ENCODE data around the gene ATR. TPM values are rescaled to one million over a fixed set of nuclear protein-coding genes. Genes with fewer than 3 reads are reported as not detected.

The ATR gene
- polyA plus RNA-seq, 1 donor (not counting 4 experiments of a cell fraction or from before 2014, with no cell fraction given): 30.8 TPM

DNA sequence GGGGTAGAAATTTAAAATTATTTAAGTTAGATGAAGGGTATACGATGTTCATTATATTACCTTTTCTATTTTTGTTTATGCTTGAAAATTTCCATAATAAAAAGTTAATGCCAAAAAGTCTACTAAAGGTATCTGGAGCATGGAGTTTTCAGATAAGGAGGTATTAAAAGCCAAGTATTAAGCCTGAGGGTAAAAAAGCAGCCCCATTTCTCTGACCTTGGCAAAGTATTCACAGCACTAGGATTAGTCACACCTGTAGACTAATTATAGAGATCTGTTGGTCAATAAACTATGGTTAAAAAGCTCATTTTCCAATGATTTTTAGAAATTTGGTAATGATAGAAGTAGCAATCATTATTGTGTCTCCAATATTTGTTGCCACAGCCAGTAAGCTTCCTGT lies 153.8 kb downstream of the ATR start:
- no peak overlapping the region for H2AFZ ChIP-seq (ENCODE audit: control insufficient read depth, low read length)
- DNase-seq (ENCODE audit: low read depth, low spot score) (no peak), FAIRE-seq (no peak)
- H3K27me3 ChIP-seq (ENCODE audit: control insufficient read depth, extremely low read depth, insufficient read depth, low read length): no peaks in the 10 kb centered on the region
- H4K20me1 ChIP-seq (ENCODE audit: control insufficient read depth, extremely low read depth, insufficient read depth, low read length): no peaks in the 10 kb centered on the region
- H3K27ac ChIP-seq (ENCODE audit: control insufficient read depth, insufficient read depth, low read length): no peak overlapping the region
- H3K9me3 ChIP-seq (ENCODE audit: control insufficient read depth, low read depth, low read length): no peaks in the 10 kb centered on the region
- TF ChIP-seq, protein P1, sequence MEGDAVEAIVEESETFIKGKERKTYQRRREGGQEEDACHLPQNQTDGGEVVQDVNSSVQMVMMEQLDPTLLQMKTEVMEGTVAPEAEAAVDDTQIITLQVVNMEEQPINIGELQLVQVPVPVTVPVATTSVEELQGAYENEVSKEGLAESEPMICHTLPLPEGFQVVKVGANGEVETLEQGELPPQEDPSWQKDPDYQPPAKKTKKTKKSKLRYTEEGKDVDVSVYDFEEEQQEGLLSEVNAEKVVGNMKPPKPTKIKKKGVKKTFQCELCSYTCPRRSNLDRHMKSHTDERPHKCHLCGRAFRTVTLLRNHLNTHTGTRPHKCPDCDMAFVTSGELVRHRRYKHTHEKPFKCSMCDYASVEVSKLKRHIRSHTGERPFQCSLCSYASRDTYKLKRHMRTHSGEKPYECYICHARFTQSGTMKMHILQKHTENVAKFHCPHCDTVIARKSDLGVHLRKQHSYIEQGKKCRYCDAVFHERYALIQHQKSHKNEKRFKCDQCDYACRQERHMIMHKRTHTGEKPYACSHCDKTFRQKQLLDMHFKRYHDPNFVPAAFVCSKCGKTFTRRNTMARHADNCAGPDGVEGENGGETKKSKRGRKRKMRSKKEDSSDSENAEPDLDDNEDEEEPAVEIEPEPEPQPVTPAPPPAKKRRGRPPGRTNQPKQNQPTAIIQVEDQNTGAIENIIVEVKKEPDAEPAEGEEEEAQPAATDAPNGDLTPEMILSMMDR (optimal IDR thresholded peaks at IDR 0.05 in 1 of 3, IDR thresholded peaks at IDR 0.05 in 1 of 3, conservative IDR thresholded peaks at IDR 0.05 in 1 of 3; ENCODE audit: extremely low read depth in 1 of 3, insufficient read depth in 2 of 3, low read length in 3 of 3): no peak
- no peak for TF ChIP-seq EZH2 (IDR thresholded peaks at IDR 0.05; ENCODE audit: low read length)
- dilution Hi-C loops (cut with MboI; ENCODE audit: extremely low pct_ligation_motif_present, low sequenced_read_pairs): no loop called here
- no peaks in the 10 kb centered on the region for H3K4me1 ChIP-seq (ENCODE audit: control insufficient read depth, extremely low read depth, insufficient read depth, low read length)
- no peaks in the 10 kb centered on the region for H3K9me1 ChIP-seq (ENCODE audit: control insufficient read depth, extremely low read depth, insufficient read depth, low read length)
- no peak overlapping the region for H3K4me3 ChIP-seq (ENCODE audit: control insufficient read depth in 2 of 3, extremely low read depth in 1 of 3, insufficient read depth in 2 of 3, low read depth in 1 of 3, low read length in 3 of 3)
- no peak overlapping the region for H3K4me2 ChIP-seq (ENCODE audit: control insufficient read depth, extremely low read depth, insufficient read depth, low read depth, low read length)
- H3K9ac ChIP-seq (ENCODE audit: control insufficient read depth, extremely low read depth, insufficient read depth, low read length): no peak overlapping the region
- H3K36me3 ChIP-seq (ENCODE audit: control insufficient read depth in 2 of 2, extremely low read depth in 1 of 2, insufficient read depth in 2 of 2, low read length in 2 of 2): peaks cover 2% of the 10 kb centered on the region in 2 experiments
- no peaks in the 10 kb centered on the region for H3K79me2 ChIP-seq (ENCODE audit: control insufficient read depth, insufficient read depth, low read length)

DNA sequence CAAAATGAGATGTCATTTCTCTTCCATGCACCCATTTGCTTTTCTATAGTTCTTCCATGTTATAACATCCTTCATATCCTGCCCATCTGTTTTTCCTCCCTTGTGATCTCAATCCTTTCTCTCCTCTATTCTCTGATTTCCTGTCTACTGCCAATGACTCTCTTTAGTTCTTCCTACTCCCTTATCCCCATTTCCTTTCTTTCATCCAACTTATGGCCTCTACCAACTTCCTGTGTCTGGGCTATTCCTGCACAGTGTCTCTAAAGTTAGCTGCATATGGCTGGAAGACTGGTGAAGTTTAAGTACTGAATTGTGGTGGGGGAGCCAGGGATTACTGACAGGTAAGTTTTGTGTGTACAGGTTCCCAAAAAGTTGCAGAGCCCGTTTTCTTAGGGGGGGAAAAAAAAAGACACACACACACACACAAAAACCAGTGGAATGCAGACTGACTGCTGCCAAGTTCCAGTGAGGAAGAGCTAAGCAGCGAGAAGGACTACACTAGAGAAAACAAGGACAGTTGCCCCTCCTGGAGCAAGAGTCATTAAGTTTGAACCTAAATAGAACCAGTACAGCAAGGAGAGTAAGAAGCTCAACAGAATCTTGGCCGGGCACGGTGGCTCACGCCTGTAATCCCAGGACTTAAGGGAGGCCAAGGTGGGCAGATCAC lies 159.5 kb downstream of the ATR start:
- H3K9me3 ChIP-seq (ENCODE audit: control insufficient read depth, low read depth, low read length): no peaks in the 10 kb centered on the region
- TF ChIP-seq, protein P1 (optimal IDR thresholded peaks at IDR 0.05 in 1 of 3, IDR thresholded peaks at IDR 0.05 in 1 of 3, conservative IDR thresholded peaks at IDR 0.05 in 1 of 3; ENCODE audit: extremely low read depth in 1 of 3, insufficient read depth in 2 of 3, low read length in 3 of 3): no peak
- TF ChIP-seq EZH2 (IDR thresholded peaks at IDR 0.05; ENCODE audit: low read length): no peak
- H3K9ac ChIP-seq (ENCODE audit: control insufficient read depth, extremely low read depth, insufficient read depth, low read length): no peak overlapping the region
- H3K36me3 ChIP-seq (ENCODE audit: control insufficient read depth in 2 of 2, extremely low read depth in 1 of 2, insufficient read depth in 2 of 2, low read length in 2 of 2): peaks cover 0 to 8% of the 10 kb centered on the region in 2 experiments
- H3K4me2 ChIP-seq (ENCODE audit: control insufficient read depth, extremely low read depth, insufficient read depth, low read depth, low read length): no peak overlapping the region
- H2AFZ ChIP-seq (ENCODE audit: control insufficient read depth, low read length): no peak overlapping the region
- dilution Hi-C loops (cut with MboI; ENCODE audit: extremely low pct_ligation_motif_present, low sequenced_read_pairs): no loop called here
- FAIRE-seq (no peak), DNase-seq (ENCODE audit: low read depth, low spot score) (no peak)
- no peaks in the 10 kb centered on the region for H4K20me1 ChIP-seq (ENCODE audit: control insufficient read depth, extremely low read depth, insufficient read depth, low read length)
- H3K27me3 ChIP-seq (ENCODE audit: control insufficient read depth, extremely low read depth, insufficient read depth, low read length): no peaks in the 10 kb centered on the region
- no peaks in the 10 kb centered on the region for H3K4me1 ChIP-seq (ENCODE audit: control insufficient read depth, extremely low read depth, insufficient read depth, low read length)
- H3K79me2 ChIP-seq (ENCODE audit: control insufficient read depth, insufficient read depth, low read length): no peaks in the 10 kb centered on the region
- no peak overlapping the region for H3K27ac ChIP-seq (ENCODE audit: control insufficient read depth, insufficient read depth, low read length)
- H3K9me1 ChIP-seq (ENCODE audit: control insufficient read depth, extremely low read depth, insufficient read depth, low read length): no peaks in the 10 kb centered on the region
- H3K4me3 ChIP-seq (ENCODE audit: control insufficient read depth in 2 of 3, extremely low read depth in 1 of 3, insufficient read depth in 2 of 3, low read depth in 1 of 3, low read length in 3 of 3): no peak overlapping the region
